Measurements from ENCODE around the gene ITGAL.

The ITGAL gene

GRCh38 chr16:30472328-30472942 is at the start of gene ITGAL:
Gene ITGAL (plus strand): TSS chr16:30472742. CDS start chr16:30472838, 96 bp downstream.
- DNase-seq: no peak

DNA sequence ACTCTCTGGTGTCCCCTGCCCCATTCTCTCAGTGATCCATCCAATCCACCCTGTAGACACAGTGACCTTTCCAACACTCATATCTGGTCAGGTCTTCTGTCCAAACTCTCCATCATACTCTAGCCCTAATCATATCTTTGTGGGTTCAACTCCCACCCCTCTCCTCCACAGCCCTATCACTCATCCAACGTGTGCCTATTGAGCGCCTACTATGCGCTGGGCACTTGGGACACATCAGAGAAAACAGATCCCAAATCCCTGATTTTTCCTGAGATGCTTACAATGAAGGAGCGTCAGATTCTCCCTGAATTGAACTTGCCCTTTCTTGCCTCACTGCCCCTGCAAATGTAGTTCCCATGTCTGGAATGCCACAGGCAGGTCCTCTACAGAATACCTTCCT is 44.5 kb upstream of the ITGAL start:
- DNase-seq: no peak

DNA sequence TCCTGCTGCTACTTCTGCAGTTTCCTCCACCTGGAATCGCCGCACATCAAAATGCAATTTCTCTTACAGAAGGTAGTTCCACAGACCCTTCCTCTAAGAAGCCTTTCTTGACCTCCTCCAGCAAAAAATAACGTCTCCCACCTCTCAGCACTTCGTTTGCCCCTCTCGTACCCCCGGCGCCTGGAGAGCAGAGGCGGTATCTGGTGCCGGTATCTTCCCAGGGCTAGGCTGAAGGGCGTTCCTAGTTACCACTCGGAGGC is 43.2 kb upstream of the ITGAL start:
- DNase-seq: no peak

GRCh38 chr16:30429678-30430427 is 42.7 kb upstream of the ITGAL start, which contains the start of gene DCTPP1:
Gene DCTPP1 (minus strand): TSS chr16:30430030. CDS start chr16:30429980, 50 bp downstream.
- peak; percentile 100 for DNase-seq

DNA sequence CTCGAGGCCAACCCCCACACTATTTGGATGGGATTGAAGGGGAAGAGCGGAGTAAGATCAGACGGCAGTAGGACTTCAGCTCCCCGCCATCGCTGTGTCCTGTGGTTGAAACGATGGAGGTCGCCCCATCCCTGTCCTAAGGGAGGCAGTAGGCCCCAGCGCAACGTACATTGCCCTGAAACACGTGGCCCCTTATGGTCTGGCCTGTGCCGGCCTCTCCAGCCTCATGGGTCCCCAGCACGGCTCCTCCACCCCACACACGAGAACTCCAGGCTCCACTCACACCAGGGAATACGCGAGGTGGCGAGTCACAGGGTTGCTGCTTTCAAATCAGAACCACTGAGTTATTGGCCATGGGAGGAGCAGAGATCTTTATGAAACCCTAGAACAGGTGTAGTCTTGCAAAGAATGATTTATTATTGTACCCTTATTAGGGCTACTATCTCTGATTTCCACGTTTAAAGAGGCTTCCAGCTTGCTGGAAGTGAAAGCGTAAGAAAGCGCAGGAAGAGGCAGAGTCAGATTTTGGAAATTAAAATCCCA is 42.0 kb upstream of the ITGAL start:
- no peak for DNase-seq

DNA sequence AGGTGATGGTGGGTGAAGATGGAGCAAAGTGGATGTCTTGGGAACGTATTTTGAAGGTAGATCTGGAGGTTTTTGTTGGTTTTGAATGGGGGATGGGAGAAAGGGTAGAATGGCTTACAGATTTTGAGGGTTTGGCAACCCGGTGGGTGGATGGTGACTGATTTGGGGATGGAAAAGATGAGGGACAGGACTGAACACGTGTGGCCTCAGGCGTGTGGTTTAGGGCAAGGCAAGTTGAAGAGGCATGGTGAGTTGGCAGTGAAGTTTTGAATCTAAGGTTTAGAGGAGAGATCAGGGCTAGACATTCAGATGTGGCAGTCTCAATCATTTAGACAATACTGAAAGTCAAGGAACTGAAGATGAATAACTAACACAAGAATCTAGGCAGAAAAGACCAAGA is 37.7 kb upstream of the ITGAL start:
- no peak for DNase-seq

DNA sequence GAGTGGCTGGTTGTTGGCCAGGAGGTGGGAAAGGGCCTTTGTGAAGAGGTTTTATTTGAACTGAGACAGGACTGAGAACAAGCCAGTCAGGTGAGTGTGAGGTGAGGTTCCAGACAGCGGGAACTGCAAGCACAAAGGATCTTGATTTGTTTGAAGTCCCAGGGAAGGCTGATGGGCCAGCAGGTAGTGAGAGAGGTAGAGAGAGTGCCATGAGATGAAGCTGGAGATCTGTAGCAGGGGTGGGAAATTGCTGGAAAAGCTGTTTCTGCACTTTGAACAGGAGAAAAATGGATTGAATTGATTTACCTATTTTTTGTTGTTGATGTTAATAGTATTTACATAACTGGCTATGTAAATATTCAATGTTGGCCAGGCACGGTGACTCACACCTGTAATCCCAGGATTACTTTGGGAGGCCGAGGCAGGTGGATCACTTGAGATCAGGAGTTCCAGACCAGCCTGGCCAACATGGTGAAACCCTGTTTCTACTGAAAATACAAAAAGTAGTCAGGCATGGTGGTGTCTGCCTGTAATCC is 35.0 kb upstream of the ITGAL start:
- DNase-seq: no peak

- no peak for DNase-seq
Measured at GRCh38 chr16:30438835-30439234, 33.7 kb upstream of the ITGAL start.

DNA sequence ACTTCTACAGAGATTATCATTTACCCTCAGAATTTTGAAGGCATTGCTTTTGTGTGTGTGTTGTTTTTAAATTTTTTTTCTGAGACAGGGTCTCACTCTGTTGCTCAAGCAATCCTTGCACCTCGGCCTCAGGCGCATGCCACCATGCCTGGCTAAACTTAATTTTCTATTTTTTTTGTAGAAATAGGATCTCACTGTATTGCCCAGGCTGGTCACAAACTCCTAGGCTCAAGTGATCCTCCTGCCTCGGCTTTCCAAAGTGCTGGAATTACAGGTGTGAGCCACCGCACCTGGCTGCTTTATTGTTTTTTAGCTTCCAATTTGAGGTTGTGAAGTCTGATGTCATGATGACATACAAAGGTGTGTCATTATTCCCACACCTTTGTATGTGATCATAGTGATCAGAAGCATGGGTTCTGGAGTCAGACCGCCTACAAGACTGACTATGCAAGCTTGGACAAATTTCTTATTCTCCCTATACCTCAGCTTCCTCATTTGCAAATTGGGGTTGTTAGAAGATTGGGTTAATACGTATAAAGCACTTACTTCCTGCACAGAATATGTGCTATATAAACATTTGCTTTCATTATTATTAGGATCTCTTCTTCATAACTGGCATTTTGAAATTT is 32.7 kb upstream of the ITGAL start:
- no peak for DNase-seq

DNA sequence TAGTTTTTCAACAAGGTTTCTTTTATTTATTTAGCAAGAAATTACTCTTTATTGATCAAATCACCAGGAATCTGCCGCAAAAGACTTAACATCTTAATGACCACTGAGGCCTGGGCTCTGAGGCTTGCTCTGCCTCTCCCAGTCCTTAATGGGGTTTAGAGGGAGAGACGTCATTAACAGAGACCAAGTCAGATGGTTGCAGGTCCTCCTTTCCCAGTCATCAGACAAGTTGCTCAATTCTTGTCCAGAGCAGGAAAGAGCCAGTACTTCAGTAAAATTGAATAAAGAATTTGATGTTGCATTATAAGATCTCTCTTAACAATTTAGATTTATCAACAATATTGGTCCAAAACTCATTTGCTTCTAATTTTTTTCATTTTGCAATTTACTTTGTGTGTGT is 28.9 kb upstream of the ITGAL start:
- no peak for DNase-seq

GRCh38 chr16:30444231-30445148 is 28.1 kb upstream of the ITGAL start:
- peak; percentile 63 for DNase-seq

DNA sequence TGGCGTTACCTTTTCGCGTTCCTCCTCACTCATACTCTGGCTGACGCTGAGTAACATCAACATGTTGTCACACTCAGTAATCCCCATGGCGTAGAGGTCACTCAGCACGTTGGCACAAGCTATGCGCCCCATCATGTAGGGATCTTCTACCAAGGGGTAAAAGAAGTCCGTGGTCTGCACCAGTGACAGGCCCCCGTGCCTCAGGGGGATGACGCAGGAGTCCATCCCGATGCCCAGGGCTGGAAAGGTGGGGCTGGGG is 27.5 kb upstream of the ITGAL start:
- DNase-seq: no peak

- peak; percentile 100 for DNase-seq
Measured at GRCh38 chr16:30445408-30446202, 26.9 kb upstream of the ITGAL start, which contains the start of gene SEPHS2. Gene SEPHS2 (minus strand): TSS chr16:30445874. CDS start chr16:30445727, 147 bp downstream.

DNA sequence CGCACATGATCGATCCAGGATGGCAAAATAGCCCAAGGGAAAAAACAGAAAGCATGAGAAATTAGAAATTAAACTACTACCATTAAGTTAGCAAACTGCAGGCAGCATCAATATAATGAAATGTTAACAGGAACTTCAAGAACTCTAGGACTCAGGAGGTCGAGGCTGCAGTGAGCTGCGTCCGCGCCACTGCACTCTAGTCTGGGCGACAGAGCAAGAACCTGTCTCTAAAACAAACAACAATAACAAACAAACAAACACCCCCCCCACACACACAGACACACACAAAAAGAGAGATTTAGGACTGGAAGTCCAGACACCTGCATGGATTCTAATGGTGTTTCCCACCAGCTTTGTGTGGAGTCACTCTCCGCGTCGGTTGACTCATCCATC is 26.3 kb upstream of the ITGAL start:
- no peak for DNase-seq

DNA sequence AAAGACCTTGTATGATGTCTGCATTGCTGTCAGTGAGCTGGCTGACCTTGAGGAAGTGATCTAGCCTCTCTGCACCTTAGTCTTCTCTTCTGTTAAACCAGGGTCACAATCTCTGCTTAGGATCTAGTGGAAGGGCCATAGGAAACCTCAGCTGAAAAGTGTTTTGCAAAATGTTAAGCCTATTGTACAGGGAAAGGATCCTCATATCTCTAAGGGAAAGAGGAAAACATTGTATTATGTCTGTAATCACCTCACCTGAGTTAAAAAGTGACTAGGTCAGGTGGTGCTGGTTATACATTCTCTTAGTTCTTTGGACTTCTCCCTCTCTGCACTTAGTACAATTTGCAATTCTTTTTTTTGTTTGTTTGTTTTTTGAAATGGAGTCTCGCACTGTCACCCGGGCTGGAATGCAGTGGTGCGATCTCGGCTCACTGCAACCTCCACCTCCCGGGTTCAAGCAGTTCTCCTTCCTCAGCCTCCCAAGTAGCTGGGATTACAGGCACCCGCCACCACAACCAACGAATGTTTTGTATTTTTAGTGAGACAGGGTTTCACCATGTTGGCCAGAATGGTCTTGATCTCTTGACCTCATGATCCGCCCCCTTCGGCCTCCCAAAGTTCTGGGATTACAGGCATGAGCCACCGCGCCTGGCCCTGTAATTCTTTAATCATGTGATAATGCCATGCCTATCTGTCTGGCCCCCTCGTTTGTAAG is 24.9 kb upstream of the ITGAL start:
- DNase-seq: peak; percentile 45

DNA sequence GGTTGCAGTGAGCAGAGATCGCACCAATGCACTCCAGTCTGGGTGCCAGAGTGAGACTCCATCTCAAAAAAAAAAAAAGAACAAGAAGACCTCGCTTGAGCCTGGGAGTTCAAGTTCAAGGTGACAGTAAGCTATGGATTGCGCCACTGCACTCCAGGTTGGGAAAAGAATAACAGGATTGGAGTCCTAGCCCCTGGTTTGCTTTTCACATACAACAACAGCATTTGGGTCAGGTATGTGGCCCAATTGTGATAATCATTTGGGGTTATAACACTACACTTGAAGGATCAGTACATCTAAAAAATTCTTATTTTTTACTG is 23.5 kb upstream of the ITGAL start:
- no peak for DNase-seq

GRCh38 chr16:30452709-30453580 is 19.6 kb upstream of the ITGAL start:
- DNase-seq: peak; percentile 91

DNA sequence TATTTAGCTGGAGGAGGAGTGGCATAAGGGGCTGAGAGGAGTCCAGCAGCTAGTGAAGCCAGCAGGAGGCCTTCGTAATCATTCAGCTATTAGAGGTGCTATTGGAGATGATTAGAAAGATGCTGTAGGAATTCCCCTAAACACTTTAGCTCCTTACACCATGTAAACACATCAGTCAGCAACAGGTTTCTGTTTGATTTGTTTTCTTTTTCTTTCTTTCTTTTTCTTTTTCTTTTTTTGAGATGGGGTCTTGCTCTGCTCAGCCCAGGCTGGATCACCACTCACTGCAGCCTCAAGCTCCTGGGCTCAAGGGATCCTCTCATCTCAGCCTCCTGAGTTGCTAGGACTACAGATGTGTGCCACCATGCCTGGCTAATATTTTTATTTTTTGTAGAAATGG is 16.2 kb upstream of the ITGAL start:
- DNase-seq: no peak

- DNase-seq: no peak
Measured at GRCh38 chr16:30457256-30457655, 15.3 kb upstream of the ITGAL start.

GRCh38 chr16:30457743-30458560 is 14.6 kb upstream of the ITGAL start:
- DNase-seq: no peak
